ENCODE data around the gene FMNL2. TPM values are rescaled to one million over a fixed set of nuclear protein-coding genes. Genes with fewer than 3 reads are reported as not detected.
A peak's percentile ranks its signal among the peaks of the same experiment; 100 is the strongest.

Gene FMNL2
- total and polyA plus RNA-seq, 2 of the 4 experiments (the other 2 are of a cell fraction) = 10.9 to 11.4 TPM

DNA sequence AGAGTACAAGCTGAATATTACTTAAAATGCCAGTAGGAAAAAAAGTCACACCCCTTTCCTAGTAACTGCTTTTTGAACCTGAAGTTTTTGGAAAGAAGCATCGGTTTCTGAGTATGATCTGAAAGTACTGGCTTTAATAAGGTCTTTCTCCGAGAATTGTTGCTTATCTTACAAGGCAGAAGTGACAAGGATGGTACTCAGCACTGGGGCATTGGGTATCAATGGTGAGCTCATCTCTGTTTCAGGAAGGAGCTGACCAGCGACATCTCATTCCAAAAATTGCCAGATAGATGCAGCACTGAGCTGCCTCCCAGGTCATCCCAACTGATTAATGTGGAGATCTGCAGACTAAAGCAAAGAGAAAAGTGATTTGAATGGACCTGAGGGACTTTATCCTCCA, 85.4 kb downstream of the FMNL2 start:
- Histone ChIP-seq H3K14ac (replicated peaks; ENCODE audit: low read depth, low read length) (0 out of 2 replicates have a peak overlapping the region, but pooled peaks have one; percentile 25), H3K27ac (ENCODE audit: insufficient read depth, low read length) (no peak overlapping the region), H3K9me3 (ENCODE audit: control insufficient read depth, insufficient read depth, low read length) (no peaks in the 10 kb centered on the region), H3K56ac (ENCODE audit: extremely low read depth, insufficient read depth, low read length) (no peak overlapping the region), H3K9ac (ENCODE audit: low read depth, low read length) (no peak overlapping the region), H2BK5ac (ENCODE audit: low read depth, low read length, poor library complexity, severe bottlenecking) (no peak overlapping the region), H3K4me2 (ENCODE audit: low read depth, low read length) (no peak overlapping the region), H2AK5ac (ENCODE audit: low read depth, low read length) (peak overlapping the region; percentile 4; the same call in 1 of the 2 replicates), H3K4ac (ENCODE audit: low read depth, low read length) (0 out of 2 replicates have a peak overlapping the region, but pooled peaks have one; percentile 3), H2AFZ (replicated peaks; ENCODE audit: low read length, poor library complexity) (no peak overlapping the region), H2BK120ac (ENCODE audit: low read depth, low read length) (peak overlapping the region; percentile 41; the same call in 1 of the 2 replicates), H4K91ac (ENCODE audit: insufficient read depth, low read depth, low read length) (0 out of 2 replicates have a peak overlapping the region, but pooled peaks have one; percentile 25), H3K9me1 (ENCODE audit: insufficient read depth, low read length) (peaks cover 13% of the 10 kb centered on the region), H3K4me3 (ENCODE audit: insufficient read depth, low read depth, low read length) (no peak overlapping the region), H3K27me3 (ENCODE audit: control insufficient read depth, insufficient read depth, low read length) (no peaks in the 10 kb centered on the region), H3K4me1 (ENCODE audit: control insufficient read depth, insufficient read depth, low read length) (peaks cover 14% of the 10 kb centered on the region), H3K79me1 (ENCODE audit: low read depth in 1 of 2, low read length in 2 of 2) (peaks cover 26 to 38% of the 10 kb centered on the region in 2 experiments), H2BK20ac (ENCODE audit: low read depth, low read length) (0 out of 2 replicates have a peak overlapping the region, but pooled peaks have one; percentile 64), H3K23ac (ENCODE audit: low read depth, low read length) (no peak overlapping the region), H3K36me3 (ENCODE audit: control insufficient read depth, insufficient read depth, low read length) (no peaks in the 10 kb centered on the region), H4K8ac (ENCODE audit: low read depth in 2 of 2, low read length in 2 of 2) (peak overlapping the region in 1 of 2 experiments; percentile 11; a peak in 1 of 4 replicates), H2BK15ac (ENCODE audit: low read depth, low read length) (0 out of 3 replicates have a peak overlapping the region, but pooled peaks have one; percentile 10), H4K5ac (ENCODE audit: low read depth, low read length) (no peak overlapping the region), H2AK9ac (replicated peaks; ENCODE audit: low read depth, low read length, poor library complexity) (no peak overlapping the region), H4K20me1 (ENCODE audit: insufficient read depth, low read length) (no peaks in the 10 kb centered on the region; the same call in 1 of the 2 replicates), H3K18ac (ENCODE audit: low read depth, low read length) (no peak overlapping the region)
- intact Hi-C loops (cut with micrococcal nuclease) = no loop called here
- no peak for TF ChIP-seq MAFK (IDR thresholded peaks at IDR 0.05; ENCODE audit: low read depth, low read length)
- TF ChIP-seq SMC3 (IDR thresholded peaks at IDR 0.05; ENCODE audit: low read depth, low read length) = no peak
- no peak for TF ChIP-seq FOS (IDR thresholded peaks at IDR 0.05; ENCODE audit: low read depth, low read length)
- TF ChIP-seq, protein P1, sequence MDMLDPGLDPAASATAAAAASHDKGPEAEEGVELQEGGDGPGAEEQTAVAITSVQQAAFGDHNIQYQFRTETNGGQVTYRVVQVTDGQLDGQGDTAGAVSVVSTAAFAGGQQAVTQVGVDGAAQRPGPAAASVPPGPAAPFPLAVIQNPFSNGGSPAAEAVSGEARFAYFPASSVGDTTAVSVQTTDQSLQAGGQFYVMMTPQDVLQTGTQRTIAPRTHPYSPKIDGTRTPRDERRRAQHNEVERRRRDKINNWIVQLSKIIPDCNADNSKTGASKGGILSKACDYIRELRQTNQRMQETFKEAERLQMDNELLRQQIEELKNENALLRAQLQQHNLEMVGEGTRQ (IDR thresholded peaks at IDR 0.05; ENCODE audit: low read depth, low read length) = no peak
- no peak for TF ChIP-seq MAZ (IDR thresholded peaks at IDR 0.05; ENCODE audit: borderline replicate concordance, low read depth, low read length)
- TF ChIP-seq, protein P2, sequence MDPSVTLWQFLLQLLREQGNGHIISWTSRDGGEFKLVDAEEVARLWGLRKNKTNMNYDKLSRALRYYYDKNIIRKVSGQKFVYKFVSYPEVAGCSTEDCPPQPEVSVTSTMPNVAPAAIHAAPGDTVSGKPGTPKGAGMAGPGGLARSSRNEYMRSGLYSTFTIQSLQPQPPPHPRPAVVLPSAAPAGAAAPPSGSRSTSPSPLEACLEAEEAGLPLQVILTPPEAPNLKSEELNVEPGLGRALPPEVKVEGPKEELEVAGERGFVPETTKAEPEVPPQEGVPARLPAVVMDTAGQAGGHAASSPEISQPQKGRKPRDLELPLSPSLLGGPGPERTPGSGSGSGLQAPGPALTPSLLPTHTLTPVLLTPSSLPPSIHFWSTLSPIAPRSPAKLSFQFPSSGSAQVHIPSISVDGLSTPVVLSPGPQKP (IDR thresholded peaks at IDR 0.05; ENCODE audit: borderline replicate concordance, low read depth, low read length) = no peak
- TF ChIP-seq POLR2A (IDR thresholded peaks at IDR 0.05; ENCODE audit: low read depth, low read length) = no peak
- TF ChIP-seq CHD1 (IDR thresholded peaks at IDR 0.05; ENCODE audit: low read depth, low read length) = no peak
- TF ChIP-seq MXI1 (IDR thresholded peaks at IDR 0.05; ENCODE audit: borderline replicate concordance, low read depth, low read length) = no peak
- TF ChIP-seq NFE2L2 (IDR thresholded peaks at IDR 0.05; ENCODE audit: low read depth, low read length) = no peak
- no peak for TF ChIP-seq CEBPB (IDR thresholded peaks at IDR 0.05; ENCODE audit: low read depth, low read length)
- TF ChIP-seq RFX5 (IDR thresholded peaks at IDR 0.05; ENCODE audit: low read depth, low read length) = no peak
- TF ChIP-seq, protein P3, sequence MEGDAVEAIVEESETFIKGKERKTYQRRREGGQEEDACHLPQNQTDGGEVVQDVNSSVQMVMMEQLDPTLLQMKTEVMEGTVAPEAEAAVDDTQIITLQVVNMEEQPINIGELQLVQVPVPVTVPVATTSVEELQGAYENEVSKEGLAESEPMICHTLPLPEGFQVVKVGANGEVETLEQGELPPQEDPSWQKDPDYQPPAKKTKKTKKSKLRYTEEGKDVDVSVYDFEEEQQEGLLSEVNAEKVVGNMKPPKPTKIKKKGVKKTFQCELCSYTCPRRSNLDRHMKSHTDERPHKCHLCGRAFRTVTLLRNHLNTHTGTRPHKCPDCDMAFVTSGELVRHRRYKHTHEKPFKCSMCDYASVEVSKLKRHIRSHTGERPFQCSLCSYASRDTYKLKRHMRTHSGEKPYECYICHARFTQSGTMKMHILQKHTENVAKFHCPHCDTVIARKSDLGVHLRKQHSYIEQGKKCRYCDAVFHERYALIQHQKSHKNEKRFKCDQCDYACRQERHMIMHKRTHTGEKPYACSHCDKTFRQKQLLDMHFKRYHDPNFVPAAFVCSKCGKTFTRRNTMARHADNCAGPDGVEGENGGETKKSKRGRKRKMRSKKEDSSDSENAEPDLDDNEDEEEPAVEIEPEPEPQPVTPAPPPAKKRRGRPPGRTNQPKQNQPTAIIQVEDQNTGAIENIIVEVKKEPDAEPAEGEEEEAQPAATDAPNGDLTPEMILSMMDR (conservative IDR thresholded peaks at IDR 0.05; ENCODE audit: low read depth, low read length) = no peak
- no peak for TF ChIP-seq RAD21 (IDR thresholded peaks at IDR 0.05; ENCODE audit: low read length)
- TF ChIP-seq RCOR1 (IDR thresholded peaks at IDR 0.05; ENCODE audit: insufficient replicate concordance, low read length) = no peak
- TF ChIP-seq BHLHE40 (IDR thresholded peaks at IDR 0.05; ENCODE audit: low read depth, low read length) = no peak
- ATAC-seq (ENCODE audit: low read depth) = no peak
- in situ Hi-C loops (cut with MboI; ENCODE audit: low sequenced_read_pairs) = no loop called here
- DNase-seq = no peak
- ChIA-PET POLR2A (ENCODE audit: unreplicated experiment) (no interaction called here), CTCF (interaction anchor here (0.6 kb wide), 1 partner anchor 192 kb away, joined by 3 read pairs; no protein-coding TSS in a partner anchor)
- WGBS, 2 experiments (ENCODE audit: extremely low coverage in 2 of 2, insufficient read length in 1 of 2) = no CpG with 5 or more reads among the region's 3 CpGs
- dilution Hi-C loops (cut with HindIII; ENCODE audit: low sequenced_read_pairs, unreplicated experiment) = no loop called here
- no TSS peak for BruUV-seq (replicated peaks)

Measured in IMR-90 (cell line).